GM19452 (cell line): Measurements from ENCODE around the gene DEDD.
A peak's percentile ranks its signal among the peaks of the same experiment; 100 is the strongest.

ENCODE experiments used
- ATAC-seq: cut with Tn5 transposase; IDR thresholded peaks from one replicate; pipeline ENCODE4 v1.9.1; 2021; ENCODE audit not compliant: unreplicated experiment

DEDD gene, protein sequence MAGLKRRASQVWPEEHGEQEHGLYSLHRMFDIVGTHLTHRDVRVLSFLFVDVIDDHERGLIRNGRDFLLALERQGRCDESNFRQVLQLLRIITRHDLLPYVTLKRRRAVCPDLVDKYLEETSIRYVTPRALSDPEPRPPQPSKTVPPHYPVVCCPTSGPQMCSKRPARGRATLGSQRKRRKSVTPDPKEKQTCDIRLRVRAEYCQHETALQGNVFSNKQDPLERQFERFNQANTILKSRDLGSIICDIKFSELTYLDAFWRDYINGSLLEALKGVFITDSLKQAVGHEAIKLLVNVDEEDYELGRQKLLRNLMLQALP

DNA sequence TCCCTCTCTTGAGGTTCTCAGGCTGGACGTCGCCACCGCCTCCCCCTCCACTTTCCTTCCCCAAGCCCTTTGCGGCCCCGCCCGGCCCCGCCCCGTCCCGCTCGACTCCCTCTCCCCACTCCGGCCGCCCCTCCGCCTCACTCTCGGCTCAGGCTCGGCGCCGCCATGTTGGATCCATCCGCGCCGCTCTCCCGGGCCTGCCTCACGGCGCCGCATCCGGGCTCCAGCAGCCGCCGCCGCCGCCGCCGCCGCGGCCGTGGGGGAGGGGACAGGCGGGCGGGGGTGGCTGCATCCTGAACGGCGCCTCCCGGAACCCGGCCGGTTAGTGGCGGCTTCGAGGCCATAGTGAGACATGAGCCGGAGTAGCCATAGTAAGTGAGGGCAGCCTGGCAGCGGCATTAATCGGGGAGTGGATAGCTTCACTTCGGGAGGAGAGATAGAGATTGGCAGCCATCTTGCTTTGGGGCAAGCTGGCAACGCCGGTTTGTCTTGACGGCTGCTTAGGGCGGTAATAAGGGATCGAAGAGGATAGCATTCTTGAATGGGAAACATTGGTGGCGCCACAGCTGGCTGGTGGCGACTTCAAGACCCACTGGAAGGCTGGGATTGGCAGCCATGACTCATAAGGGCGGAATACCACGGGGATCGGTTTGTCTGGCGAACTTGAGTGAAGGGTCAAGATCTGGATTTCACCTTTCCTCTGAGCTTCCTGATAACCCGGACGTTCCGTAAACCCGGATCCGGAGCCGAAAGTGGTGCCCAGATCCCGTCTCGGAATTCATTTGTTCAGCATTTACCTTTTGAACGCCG, at the start of gene DEDD:
TSS of gene DEDD (minus strand) at position 258 of the 810 bp plus-strand sequence. CDS start 8,205 bp downstream, outside the sequence.
- ATAC-seq, result peak; percentile 91

DNA sequence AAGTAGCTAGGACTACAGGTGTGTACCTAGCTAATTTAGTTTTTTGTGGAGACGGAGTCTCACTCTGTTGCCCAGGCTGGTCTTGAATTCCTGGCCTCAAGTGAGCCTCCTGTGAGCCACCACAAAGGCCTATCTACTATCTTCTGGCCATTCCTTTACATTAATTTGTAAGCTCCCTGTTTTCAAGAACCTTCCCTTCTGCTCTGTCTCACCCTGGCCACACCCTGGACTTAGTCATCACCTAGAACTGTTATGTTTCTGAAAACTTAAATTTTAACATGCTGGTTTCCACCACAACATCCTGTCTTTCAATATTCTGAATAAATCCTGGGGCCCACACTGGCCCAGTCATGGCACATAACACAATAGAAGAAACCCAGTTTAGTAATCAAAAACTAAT, 49.7 kb upstream of the DEDD start:
- no peak for ATAC-seq

DNA sequence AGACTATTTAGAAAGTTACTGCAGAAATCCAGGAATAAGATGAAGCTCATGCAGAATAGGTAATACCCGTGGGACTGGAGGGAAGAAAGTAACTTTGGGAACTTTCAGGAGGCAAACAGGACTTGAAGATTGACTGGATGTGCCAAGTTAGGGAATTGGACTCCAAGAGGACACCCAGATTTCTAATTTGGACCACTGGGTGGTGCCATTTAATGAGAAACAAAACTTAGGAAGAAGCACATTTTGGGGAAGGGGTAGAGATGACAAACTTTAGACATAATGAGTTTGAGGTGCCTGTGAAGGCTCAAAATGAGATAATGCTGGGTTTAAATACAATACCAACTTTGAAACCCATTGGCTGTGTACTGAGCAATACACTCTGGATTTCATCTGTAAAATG, 48.2 kb upstream of the DEDD start:
- no peak for ATAC-seq

DNA sequence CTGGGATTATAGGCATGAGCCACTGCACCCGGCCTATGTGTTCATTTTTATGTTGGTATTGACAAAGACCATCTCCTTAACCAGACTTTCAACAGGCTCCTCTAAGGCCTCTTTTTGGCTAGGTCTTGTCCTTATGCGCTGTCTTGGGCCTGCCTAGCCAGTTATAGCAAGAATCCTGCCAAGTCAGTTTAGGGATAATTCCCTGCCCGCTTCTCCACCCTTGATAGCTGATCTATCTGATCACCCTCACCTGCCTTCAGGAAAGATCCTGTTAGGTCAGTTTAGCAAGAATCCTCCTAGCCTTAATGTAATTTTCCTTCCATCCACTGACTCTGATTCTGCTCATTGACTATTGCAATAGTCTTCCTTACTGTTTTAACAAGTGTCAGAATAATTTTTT, 47.2 kb upstream of the DEDD start:
- ATAC-seq, result no peak

DNA sequence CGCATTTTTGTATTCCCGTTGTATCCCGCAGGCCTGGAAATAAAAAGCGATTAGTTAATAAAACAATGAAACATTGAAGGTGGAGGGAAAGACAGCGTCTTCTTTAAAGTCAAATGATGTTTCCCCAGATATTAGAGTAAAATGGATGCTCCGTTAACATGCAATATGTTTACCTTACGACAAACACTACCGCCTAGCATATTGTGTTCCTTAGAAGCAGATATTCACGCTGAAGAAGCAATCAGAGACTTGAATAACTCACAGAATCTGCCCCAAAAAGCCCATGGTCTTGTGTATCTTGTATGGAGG, 45.4 kb upstream of the DEDD start:
- ATAC-seq, result no peak

DNA sequence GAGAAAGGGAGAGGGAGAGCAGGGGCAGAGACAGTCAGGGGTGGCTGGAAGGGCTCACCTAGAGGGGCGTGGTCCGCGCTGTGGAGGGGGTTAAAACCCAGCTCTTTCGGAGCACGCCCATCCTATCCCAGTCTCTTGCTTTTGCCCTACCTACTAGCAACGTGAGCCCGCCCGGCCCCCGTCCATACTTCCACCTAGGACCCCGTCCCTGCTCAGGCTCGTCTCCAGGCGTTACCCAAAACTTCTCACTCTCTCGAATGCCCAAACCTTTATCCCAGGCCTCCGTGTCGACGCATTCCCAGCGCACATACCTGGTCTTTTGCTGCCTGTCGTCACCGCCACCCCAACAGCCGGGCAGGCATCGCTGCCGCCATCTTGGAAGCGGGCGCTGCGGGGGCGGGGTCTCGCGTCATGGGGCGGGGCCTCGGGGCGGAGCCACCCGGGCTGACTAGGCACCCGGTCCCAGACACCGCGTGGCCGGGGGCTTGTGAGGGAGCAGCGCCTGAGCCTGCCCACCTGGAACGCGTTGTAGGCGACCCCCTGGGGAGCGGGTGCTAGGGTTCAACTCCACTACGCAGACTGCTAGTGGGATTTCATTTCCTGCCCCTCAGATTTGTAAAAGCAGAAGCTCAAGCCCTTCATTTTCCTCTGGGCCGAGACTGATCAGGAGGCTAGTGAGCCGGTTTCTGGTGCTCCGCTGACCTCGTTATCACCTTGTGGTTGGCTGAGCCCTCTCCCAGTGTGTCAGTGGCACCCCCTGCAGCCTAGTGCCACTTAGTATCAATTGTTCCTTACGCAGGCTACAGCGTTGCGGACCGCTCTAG, 44.9 kb upstream of the DEDD start, which contains the start of gene B4GALT3:
TSS of gene B4GALT3 (minus strand) at position 396 of the 824 bp plus-strand sequence. CDS start 1,447 bp downstream, outside the sequence.
- ATAC-seq, result peak; percentile 76

DNA sequence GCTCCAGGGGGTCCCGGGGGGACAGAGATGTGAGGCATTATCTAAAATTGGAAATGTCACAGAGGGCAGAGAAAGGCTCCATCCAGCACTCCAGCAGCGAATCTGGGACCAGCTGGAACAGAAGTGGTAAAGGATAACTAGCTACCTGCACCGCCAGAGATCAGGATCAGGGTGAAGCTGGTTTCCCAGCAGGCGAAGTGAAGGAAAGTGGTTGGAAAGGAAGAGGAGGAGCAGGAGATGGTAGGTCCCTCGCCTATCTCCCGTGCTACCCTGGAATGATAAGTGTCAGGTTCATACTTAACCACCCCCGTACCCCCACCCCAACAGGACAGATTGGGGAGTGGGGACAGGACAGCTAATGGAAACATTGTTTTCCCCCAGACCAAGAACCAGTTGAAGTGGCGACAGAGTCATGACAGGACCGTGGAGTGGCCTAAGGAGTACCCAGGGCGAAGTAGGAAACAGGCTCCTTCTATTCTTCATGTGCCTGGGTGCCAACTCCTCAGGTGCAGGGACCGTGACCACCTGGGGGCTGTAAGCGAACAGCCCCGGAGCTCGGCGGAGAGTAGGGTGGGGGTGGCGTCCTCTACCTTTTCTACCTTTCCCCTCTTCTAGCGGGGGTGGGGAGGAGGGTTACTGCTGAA, 44.1 kb upstream of the DEDD start:
- no peak for ATAC-seq

DNA sequence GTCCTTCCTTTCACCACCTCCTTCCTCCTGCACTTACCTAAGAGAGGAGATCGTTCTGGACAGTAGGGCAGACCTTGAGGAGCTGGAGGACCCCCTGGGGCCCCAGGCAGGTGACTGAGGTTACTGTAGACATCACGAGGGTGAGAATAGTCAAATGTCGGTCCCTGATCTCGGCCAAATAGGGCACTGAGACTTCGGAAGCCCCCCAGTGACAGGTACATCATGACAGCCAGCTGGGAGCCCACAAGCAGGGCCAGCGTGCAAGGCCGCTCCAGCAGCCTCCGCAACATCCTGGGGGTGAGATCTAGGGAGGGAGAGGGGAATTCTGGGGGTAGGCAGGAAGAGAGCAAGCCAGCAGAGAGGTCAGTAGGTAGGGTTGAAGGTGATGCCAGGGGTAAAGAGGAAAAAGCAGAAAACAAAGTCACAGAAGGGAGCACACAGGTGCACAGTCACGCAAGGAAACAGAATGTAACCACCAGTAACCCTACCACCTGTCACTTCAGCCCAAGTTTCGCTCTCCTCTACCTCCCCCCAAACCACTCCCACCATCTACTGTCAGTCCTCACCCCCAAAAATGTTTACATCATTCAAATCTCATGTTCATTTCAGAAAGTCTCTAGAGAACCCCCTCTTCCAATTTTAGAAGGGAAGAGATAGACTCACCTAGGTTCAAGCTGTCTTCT, 43.4 kb upstream of the DEDD start:
- no peak for ATAC-seq

DNA sequence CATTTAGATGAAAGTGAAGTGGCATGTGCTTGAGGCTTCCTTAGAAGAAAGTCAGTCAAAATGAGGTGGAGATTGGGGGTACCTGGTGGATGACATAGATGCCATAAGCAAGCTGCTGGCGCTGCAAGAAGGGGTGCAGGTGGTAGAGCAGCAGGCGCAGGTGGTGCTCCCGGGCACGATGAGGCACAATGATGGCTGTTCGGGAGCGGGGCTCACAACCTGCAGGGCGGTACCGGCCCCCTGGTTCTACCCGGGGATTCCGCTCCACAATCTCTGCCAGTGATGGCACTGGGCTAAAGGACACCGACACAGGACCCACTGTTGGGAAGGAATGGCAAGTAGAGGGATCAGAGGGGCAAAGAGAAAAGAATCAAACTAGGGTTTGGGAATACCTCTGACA, 42.4 kb upstream of the DEDD start:
- no peak for ATAC-seq

DNA sequence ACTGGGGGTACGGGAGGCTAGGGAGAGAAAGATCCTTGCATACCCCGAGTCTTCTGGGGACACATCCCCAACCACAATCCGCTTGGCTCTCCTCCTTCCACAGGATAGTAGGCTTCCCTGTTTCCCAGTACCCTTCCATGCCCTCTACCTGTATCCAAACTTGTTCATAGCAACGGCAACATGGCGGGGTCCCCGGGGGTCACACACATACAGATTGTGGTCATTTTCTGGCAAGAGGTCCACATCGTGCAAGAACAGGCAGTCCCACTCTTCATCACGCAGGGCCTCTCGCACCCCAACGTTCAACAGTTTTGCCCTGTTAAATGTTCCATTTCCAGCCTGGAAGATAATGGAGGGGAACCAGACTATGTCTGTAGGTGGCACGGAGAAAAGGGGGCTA, 41.2 kb upstream of the DEDD start:
- ATAC-seq, result no peak

DNA sequence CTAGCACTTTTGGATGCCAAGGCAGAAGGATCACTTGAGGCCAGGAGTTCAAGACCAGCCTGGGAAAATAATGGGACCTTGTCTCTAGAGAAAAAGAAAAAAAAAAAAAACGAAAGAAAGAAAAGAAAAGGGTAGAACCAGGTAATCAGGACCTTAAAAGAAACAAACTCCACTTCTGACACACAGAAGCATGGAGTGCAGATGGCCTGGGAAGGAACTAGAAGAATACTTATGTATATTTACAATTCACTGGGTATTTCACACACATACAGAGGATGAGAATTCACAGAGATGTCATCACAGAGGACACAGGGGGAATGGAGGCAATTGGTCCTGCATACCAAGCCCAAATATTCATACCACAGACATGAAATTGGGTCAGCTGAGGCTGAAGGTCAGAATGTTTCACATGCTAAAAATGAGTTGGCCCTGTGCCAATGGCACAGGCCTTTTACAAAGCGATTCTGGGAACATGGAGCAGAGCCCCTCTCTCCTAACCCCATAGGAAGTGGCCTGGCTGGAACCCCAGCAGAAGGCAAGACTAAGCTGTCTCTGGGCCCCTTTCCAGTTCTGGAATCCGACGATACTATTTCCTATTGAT, 40.4 kb upstream of the DEDD start:
- no peak for ATAC-seq

DNA sequence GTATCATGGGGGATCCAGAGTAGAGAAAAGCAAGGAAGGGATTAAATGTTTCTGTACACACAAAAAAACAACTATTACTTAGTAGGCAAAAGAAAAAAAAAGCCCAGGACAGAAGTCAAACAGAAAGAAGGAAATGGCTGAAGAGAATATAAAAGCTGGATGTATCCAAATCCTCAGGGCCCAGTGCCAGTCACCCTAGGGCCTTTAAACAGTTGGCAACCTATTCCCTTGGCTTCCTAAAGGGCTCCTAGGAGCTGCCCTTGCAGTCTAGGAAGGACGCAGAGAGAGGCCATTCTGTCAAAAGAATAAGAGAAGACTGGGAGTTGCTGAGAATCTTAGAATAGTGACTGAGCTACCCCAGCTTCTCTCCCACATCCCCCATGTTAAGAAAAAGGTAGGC, 39.9 kb upstream of the DEDD start:
- ATAC-seq, result no peak

DNA sequence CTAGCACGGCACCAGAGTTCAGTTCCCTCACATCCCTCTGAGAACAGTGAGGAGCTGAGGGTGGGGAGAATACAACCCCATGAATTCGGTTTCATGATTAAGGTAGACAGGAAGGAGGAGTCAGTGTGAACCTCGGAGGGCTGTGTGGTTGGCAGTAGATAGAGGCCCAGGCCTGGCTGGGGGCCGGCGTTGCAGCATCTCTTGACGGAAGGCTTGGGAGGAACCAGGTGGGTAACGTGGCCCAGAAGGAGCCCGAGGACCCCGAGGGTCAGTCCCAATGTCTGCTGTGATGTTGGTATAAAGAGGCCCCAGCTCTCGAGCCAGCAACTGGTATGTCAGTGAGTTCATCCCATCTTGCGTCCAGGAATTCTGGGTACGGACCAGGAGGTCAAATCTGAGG, 39.2 kb upstream of the DEDD start:
- no peak for ATAC-seq

DNA sequence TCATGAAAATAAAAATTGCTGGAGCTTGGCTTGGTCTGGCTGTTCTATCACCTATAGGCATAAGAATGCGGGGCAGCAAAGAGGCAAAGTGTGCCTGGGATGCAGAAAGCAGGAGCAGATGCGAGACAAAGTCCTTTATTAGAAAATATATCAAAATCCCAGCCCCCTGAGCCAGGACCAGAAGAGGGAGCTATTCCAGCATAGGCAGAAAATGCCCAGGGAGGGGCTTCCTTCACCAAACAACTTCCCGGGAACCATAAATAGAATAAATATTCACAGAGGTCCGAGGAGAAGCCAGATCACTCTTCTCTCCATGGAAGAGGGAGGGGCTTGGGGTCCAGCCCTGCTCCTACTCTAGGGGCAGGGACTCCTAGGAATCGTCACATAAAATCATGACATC, 38.7 kb upstream of the DEDD start:
- no peak for ATAC-seq

DNA sequence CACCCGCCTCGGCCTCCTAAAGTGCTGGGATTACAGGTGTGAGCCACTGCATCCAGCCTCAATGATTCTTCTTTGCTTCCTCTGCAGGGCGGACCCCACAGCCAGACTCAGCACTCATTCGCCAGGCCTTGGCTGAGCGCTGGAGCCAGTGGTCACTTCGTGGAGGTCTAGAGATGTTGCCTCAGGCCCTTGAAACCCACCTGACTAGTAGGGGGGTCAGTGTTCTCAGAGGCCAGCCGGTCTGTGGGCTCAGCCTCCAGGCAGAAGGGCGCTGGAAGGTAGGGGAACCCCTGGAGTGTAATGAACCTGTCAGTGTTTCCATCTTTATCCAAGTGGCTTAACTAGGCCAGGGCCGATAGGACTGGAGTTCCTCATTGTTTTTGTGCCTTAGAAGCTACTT, 36.4 kb upstream of the DEDD start:
- ATAC-seq, result no peak

DNA sequence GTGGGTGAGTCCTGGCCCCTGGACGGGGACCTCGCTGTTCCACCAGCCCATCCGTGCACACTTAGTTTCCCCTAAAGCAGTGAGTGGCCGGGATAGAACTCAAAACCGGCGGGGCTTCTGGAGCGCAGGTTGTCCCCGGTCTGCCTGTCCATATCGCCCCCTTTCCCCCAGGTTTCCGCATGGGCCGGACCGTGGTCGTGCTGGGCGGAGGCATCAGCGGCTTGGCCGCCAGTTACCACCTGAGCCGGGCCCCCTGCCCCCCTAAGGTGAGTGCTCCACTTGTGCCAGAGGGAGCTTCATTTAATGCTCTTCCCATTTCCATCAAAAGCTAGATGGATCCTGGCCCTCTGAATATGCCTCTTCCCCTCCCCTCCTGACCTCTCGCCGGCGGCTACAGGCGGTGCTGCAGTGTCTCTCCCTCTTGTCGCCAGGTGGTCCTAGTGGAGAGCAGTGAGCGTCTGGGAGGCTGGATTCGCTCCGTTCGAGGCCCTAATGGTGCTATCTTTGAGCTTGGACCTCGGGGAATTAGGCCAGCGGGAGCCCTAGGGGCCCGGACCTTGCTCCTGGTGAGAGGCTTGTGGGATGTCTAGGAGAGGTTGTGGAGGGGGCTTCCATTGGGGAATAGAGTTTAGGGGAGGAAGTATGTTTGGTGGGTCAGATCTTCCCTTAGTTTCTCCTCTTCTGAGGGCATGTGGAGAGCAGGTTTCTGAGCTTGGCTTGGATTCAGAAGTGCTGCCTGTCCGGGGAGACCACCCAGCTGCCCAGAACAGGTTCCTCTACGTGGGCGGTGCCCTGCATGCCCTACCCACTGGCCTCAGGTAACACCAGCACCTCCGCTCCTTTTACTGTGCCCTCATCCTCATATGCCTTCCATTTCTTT, 34.4 kb upstream of the DEDD start:
- ATAC-seq, result no peak

DNA sequence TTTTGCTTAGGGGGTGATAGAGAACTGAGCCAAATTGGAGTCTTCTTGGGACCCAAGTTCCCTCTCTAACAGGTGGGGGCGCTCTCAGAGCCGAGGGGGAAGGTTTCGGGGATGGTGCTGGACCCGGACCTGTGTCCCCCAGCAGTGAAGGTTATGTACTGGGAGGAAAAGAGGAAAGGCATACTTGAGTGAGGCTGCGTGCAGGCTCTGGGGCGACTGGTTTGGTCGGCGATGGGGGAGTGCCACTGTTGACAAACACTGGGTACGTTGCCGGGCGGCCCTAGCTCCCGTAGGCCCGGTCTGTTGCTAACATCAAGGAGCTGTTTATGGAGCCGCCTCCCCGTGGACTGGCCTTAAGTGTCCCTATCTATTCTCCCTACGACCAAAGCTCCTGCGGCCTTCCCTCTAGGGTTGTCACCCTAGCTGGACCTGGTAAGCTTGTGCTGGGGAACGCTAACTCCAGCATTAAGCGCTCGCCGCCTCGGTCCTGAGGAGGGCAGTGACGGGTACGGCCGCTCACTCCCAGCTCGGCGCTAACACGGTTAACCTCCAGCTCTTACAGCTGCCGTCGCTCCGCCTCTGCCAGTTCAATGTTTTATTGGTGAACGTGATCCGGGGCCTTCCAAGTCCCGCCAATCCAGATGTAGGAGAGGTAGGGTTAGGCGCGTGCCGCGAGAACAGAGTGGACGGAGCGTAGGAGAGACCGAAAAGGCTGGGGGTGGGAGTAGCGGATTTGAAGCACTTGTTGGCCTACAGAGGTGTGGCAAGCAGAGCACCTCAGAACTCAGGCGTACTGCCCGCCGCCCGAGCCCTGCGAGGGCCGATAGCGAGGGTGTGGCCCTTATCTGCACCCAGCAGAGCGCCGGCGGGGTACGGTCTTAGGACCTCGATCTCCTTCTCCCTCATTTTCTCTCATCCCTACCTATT, 33.5 kb upstream of the DEDD start, which contains the start of gene PPOX:
TSS of gene PPOX (plus strand) at position 685 of the 927 bp plus-strand sequence. CDS start 422 bp downstream, outside the sequence.
- peak; percentile 92 for ATAC-seq
